B cell (primary cell): ENCODE results near the gene RARB. TPM values are rescaled to one million over a fixed set of nuclear protein-coding genes. Genes with fewer than 3 reads are reported as not detected.

Experiments
- ATAC-seq: fragments of 200-7000 bp; cut with Tn5 transposase; one replicate; pipeline ENCODE4 v1.10.0; 2021; ENCODE audit warnings: low read depth, mild to moderate bottlenecking, moderate number of reproducible peaks, moderate library complexity
- CTCF ChIA-PET: fragments of 350-600 bp; sonication (Branson Sonifier 250); formaldehyde crosslinking; loops from one replicate; lab custom pipeline; 2021; ENCODE audit warnings: antibody characterized with exemption, inconsistent platforms; lab: Charles Lee
- POLR2A ChIA-PET: fragments of 350-600 bp; sonication (Branson Sonifier 250); formaldehyde crosslinking; loops from one replicate; lab custom pipeline; 2021; ENCODE audit warnings: antibody characterized with exemption; lab: Charles Lee
- DNase-seq: peaks from one replicate; pipeline ENCODE4 v3.0.0; 2013
- H2AFZ ChIP-seq: 2 replicates; pipeline ENCODE4 v1.6.1; 2012; ENCODE audit warnings: mild to moderate bottlenecking, low read depth, low read length; ENCODE audit not compliant: insufficient read depth, poor library complexity, severe bottlenecking
- H3K27ac ChIP-seq, 2 donors: 1 replicate in 1 of 2; 2 replicates in 1 of 2; pipeline ENCODE4 v1.5.1; 2012 to 2013; ENCODE audit warnings: low read length in 2 of 2, mild to moderate bottlenecking in 2 of 2, moderate library complexity in 1 of 2
- H3K27me3 ChIP-seq, 4 experiments: fragments of 200-600 bp in 1 of 4; sonication (generic) in 1 of 4; replicated peaks in 1 of 4; 1 replicate in 2 of 4; 2 replicates in 2 of 4; pipeline versions ENCODE4 v1.6.1 to v1.7.0; 2013 to 2016; ENCODE audit warnings: low read length in 3 of 4, mild to moderate bottlenecking in 2 of 4, mixed read lengths in 1 of 4, moderate library complexity in 1 of 4; ENCODE audit not compliant: insufficient read depth in 4 of 4, control insufficient read depth in 3 of 4; ENCODE audit errors: control extremely low read depth in 1 of 4
- H3K36me3 ChIP-seq, 2 experiments: replicated peaks in 1 of 2; 1 replicate in 1 of 2; 2 replicates in 1 of 2; pipeline versions ENCODE4 v1.6.1 to v1.7.1; 2013; ENCODE audit warnings: low read length in 1 of 2; ENCODE audit not compliant: insufficient read depth in 2 of 2, control insufficient read depth in 1 of 2; ENCODE audit errors: control extremely low read depth in 1 of 2, extremely low read depth in 1 of 2
- H3K4me1 ChIP-seq, 2 donors: fragments of 200-600 bp in 1 of 2; sonication (generic) in 1 of 2; 1 replicate in 1 of 2; 2 replicates in 1 of 2; pipeline versions ENCODE4 v1.5.1 to v1.6.1; 2013 to 2017; ENCODE audit warnings: low read length in 2 of 2; ENCODE audit not compliant: control insufficient read depth in 2 of 2, insufficient read depth in 2 of 2
- H3K4me2 ChIP-seq: replicated peaks from 2 replicates; pipeline ENCODE3; 2012; ENCODE audit warnings: mild to moderate bottlenecking, low read depth, low read length; ENCODE audit not compliant: poor library complexity, severe bottlenecking
- H3K4me3 ChIP-seq, 5 experiments: fragments of 200-600 bp in 1 of 5; sonication (generic) in 1 of 5; 1 replicate in 3 of 5; 2 replicates in 2 of 5; pipeline versions ENCODE4 v1.5.1 to v1.7.0; 2011 to 2016; ENCODE audit warnings: low read length in 4 of 5, mild to moderate bottlenecking in 4 of 5, low read depth in 2 of 5, control low read depth in 1 of 5, moderate library complexity in 1 of 5; ENCODE audit not compliant: insufficient read depth in 1 of 5; ENCODE audit errors: control extremely low read depth in 1 of 5, extremely low read depth in 1 of 5
- H3K79me2 ChIP-seq: fragments of 200-600 bp; sonication (generic); one replicate; pipeline ENCODE4 v1.6.0; 2016; ENCODE audit warnings: low read length; ENCODE audit not compliant: control insufficient read depth, insufficient read depth
- H3K9ac ChIP-seq: fragments of 200-600 bp; sonication (generic); 2 replicates; pipeline ENCODE4 v1.6.1; 2017; ENCODE audit warnings: mild to moderate bottlenecking, low read length, moderate library complexity
- H3K9me3 ChIP-seq, 3 donors: one replicate each; pipeline versions ENCODE4 v1.6.1 to v1.7.1; 2013; ENCODE audit warnings: low read length in 2 of 3; ENCODE audit not compliant: control insufficient read depth in 2 of 3, insufficient read depth in 1 of 3; ENCODE audit errors: control extremely low read depth in 1 of 3
- H4K20me1 ChIP-seq: 2 replicates; pipeline ENCODE4 v1.6.0; 2012; ENCODE audit warnings: mild to moderate bottlenecking, low read length; ENCODE audit not compliant: insufficient read depth, control insufficient read depth, poor library complexity, severe bottlenecking
- H3K27ac Mint-ChIP-seq: one replicate; pipeline ENCODE4 v1.8.0; 2021; ENCODE audit warnings: mixed read lengths
- H3K27me3 Mint-ChIP-seq: one replicate; pipeline ENCODE4 v1.8.0; 2021; ENCODE audit warnings: mixed read lengths
- H3K4me1 Mint-ChIP-seq: one replicate; pipeline ENCODE4 v1.8.0; 2021; ENCODE audit warnings: mixed read lengths
- H3K4me3 Mint-ChIP-seq: one replicate; pipeline ENCODE4 v1.8.0; 2021; ENCODE audit warnings: mixed read lengths
- H3K9me3 Mint-ChIP-seq: one replicate; pipeline ENCODE4 v1.8.0; 2022; ENCODE audit warnings: mixed read lengths; ENCODE audit not compliant: insufficient read depth
- CTCF ChIP-seq: fragments of 200-600 bp; IDR thresholded peaks from one replicate; pipeline ENCODE4 v1.8.0; 2022; ENCODE audit warnings: antibody characterized with exemption, mild to moderate bottlenecking
- EZH2 ChIP-seq: IDR thresholded peaks from 2 replicates; pipeline ENCODE4 v1.6.1; 2012; ENCODE audit warnings: borderline replicate concordance, low read depth, mild to moderate bottlenecking, moderate library complexity, low read length; ENCODE audit not compliant: insufficient read depth, poor library complexity, severe bottlenecking
- WGBS: methylation state at CpG from one replicate; pipeline ENCODE4 v1.1.5; 2013; ENCODE audit warnings: missing lambda C conversion rate; ENCODE audit not compliant: insufficient coverage; 5-methylcytosine and 5-hydroxymethylcytosine counted together
- intact Hi-C: fragments of 100-400 bp; cut with micrococcal nuclease; formaldehyde crosslinking; loops from one replicate; pipeline ENCODE4 v1.10.0; 2022
- polyA plus RNA-seq: library from polyadenylated mRNA; depleted of rRNA; stranded (reverse); fragments of >200 nt; gene quantifications from 2 replicates; pipeline ENCODE4 v1.2.3, GENCODE V29; 2012
- total RNA-seq, 2 donors: library from RNA; stranded (reverse); fragments of 120-200 nt in 1 of 2; gene quantifications; 1 replicate in 1 of 2; 2 replicates in 1 of 2; pipeline versions ENCODE4 v1.2.3 to v1.2.4, GENCODE V29; 2013 to 2022

RARB gene
- total and polyA plus RNA-seq, 2 donors (not counting 1 experiment from before 2014, with no cell fraction given) = not detected

GRCh38 chr3:25555695-25556437 lies 127.8 kb downstream of the RARB start:
- Histone ChIP-seq H3K4me3 (no peak overlapping the region), H3K9ac (no peak overlapping the region), H3K36me3 (no peaks in the 10 kb centered on the region), H3K9me3 (no peaks in the 10 kb centered on the region), H3K27ac (no peak overlapping the region), H3K27me3 (peaks cover 0 to 2% (median 0%) of the 10 kb centered on the region in 4 experiments), H3K4me1 (no peaks in the 10 kb centered on the region), H4K20me1 (no peaks in the 10 kb centered on the region), H3K4me2 (no peak overlapping the region), H3K79me2 (no peaks in the 10 kb centered on the region), H2AFZ (no peak overlapping the region)
- WGBS = no CpG with 5 or more reads among the region's 2 CpGs
- H3K4me3 Mint-ChIP-seq = no peak overlapping the region
- H3K27me3 Mint-ChIP-seq = peaks cover 4% of the 10 kb centered on the region
- ATAC-seq (no peak), DNase-seq (no peak)
- ChIA-PET POLR2A (no interaction called here), CTCF (no interaction called here)
- intact Hi-C loops = no loop called here
- no peaks in the 10 kb centered on the region for H3K9me3 Mint-ChIP-seq
- H3K4me1 Mint-ChIP-seq = no peaks in the 10 kb centered on the region
- TF ChIP-seq EZH2 = no peak
- TF ChIP-seq CTCF = no peak
- no peak overlapping the region for H3K27ac Mint-ChIP-seq

- ChIA-PET POLR2A (no interaction called here), CTCF (no interaction called here)
- H3K9me3 Mint-ChIP-seq = no peaks in the 10 kb centered on the region
- Histone ChIP-seq H3K27me3 (peaks cover 0 to 2% (median 0%) of the 10 kb centered on the region in 4 experiments), H3K79me2 (no peaks in the 10 kb centered on the region), H4K20me1 (no peaks in the 10 kb centered on the region), H3K9me3 (no peaks in the 10 kb centered on the region), H3K9ac (no peak overlapping the region), H3K4me2 (no peak overlapping the region), H3K4me1 (no peaks in the 10 kb centered on the region), H3K36me3 (no peaks in the 10 kb centered on the region), H3K27ac (no peak overlapping the region), H2AFZ (no peak overlapping the region), H3K4me3 (no peak overlapping the region)
- intact Hi-C loops = no loop called here
- TF ChIP-seq CTCF (no peak), EZH2 (no peak)
- DNase-seq (no peak), ATAC-seq (no peak)
- H3K4me3 Mint-ChIP-seq = no peak overlapping the region
- no peaks in the 10 kb centered on the region for H3K4me1 Mint-ChIP-seq
- H3K27me3 Mint-ChIP-seq = peaks cover 7% of the 10 kb centered on the region
- no peak overlapping the region for H3K27ac Mint-ChIP-seq
- WGBS = 82% methylated on average over 1 of the region's 1 CpG
Measured at GRCh38 chr3:25556447-25556846, 128.4 kb downstream of the RARB start.
